Measurements from ENCODE around the gene SYNPO2L. TPM values are rescaled to one million over a fixed set of nuclear protein-coding genes. Genes with fewer than 3 reads are reported as not detected.

Gene SYNPO2L
- total and polyA plus RNA-seq, 2 donors (not counting 1 experiment from before 2014, with no cell fraction given) = under 0.01 to 0.27 TPM

- DNase-seq (ENCODE audit: low read depth in 2 of 2) = no peak
- Histone ChIP-seq H3K27ac (ENCODE audit: insufficient read depth, low read length) (no peak overlapping the region), H3K4me2 (ENCODE audit: extremely low read depth, insufficient read depth, low read length) (no peak overlapping the region), H4K20me1 (ENCODE audit: control insufficient read depth, extremely low read depth, insufficient read depth, low read length) (no peaks in the 10 kb centered on the region), H2AFZ (ENCODE audit: low read length) (no peak overlapping the region), H3K9ac (ENCODE audit: insufficient read depth, low read length) (no peak overlapping the region), H3K79me2 (ENCODE audit: control insufficient read depth, insufficient read depth, low read length) (no peaks in the 10 kb centered on the region), H3K4me3 (replicated peaks in 1 of 4; ENCODE audit: control extremely low read depth in 1 of 4, insufficient read depth in 1 of 4, low read depth in 3 of 4, low read length in 4 of 4) (no peak overlapping the region), H3K36me3 (ENCODE audit: control insufficient read depth, insufficient read depth, low read length) (no peaks in the 10 kb centered on the region), H3K9me3 (ENCODE audit: control insufficient read depth, insufficient read depth, low read depth, low read length) (no peaks in the 10 kb centered on the region), H3K4me1 (ENCODE audit: control insufficient read depth, extremely low read depth, insufficient read depth, low read length) (no peaks in the 10 kb centered on the region), H3K27me3 (ENCODE audit: control insufficient read depth, insufficient read depth, low read length) (no peaks in the 10 kb centered on the region)
- no peak for TF ChIP-seq EZH2 (IDR thresholded peaks at IDR 0.05; ENCODE audit: low read length, missing control alignments)
- TF ChIP-seq, protein P1, sequence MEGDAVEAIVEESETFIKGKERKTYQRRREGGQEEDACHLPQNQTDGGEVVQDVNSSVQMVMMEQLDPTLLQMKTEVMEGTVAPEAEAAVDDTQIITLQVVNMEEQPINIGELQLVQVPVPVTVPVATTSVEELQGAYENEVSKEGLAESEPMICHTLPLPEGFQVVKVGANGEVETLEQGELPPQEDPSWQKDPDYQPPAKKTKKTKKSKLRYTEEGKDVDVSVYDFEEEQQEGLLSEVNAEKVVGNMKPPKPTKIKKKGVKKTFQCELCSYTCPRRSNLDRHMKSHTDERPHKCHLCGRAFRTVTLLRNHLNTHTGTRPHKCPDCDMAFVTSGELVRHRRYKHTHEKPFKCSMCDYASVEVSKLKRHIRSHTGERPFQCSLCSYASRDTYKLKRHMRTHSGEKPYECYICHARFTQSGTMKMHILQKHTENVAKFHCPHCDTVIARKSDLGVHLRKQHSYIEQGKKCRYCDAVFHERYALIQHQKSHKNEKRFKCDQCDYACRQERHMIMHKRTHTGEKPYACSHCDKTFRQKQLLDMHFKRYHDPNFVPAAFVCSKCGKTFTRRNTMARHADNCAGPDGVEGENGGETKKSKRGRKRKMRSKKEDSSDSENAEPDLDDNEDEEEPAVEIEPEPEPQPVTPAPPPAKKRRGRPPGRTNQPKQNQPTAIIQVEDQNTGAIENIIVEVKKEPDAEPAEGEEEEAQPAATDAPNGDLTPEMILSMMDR (conservative IDR thresholded peaks at IDR 0.05 in 1 of 2, IDR thresholded peaks at IDR 0.05 in 1 of 2; ENCODE audit: low read depth in 1 of 2, low read length in 2 of 2) = no peak
Observed at GRCh38 chr10:73609116-73609515, 46.7 kb downstream of the SYNPO2L start.

DNA sequence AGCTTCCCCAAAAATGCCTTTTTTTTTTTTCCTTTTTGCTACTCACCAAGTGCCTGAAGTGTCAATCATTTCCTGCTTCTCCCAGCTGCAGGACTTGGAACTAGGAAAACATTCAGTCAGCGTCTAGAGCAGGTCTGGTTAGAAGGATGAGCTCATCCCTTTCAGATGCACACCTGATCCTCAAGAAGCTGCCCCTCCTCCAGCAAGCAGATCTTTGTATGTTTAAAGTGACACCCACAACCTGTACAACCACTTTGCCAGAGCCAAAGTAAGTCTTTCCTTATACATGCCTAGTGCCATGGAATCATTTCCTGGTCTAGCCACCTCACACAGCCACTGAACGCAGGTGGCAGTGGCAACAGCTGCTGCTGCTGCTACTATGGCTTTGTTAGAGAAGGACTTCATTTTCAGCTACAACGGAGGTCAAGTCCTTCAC lies 54.3 kb downstream of the SYNPO2L start:
- no peaks in the 10 kb centered on the region for H3K36me3 ChIP-seq (ENCODE audit: control insufficient read depth, insufficient read depth, low read length)
- no peak overlapping the region for H3K9ac ChIP-seq (ENCODE audit: insufficient read depth, low read length)
- no peaks in the 10 kb centered on the region for H3K79me2 ChIP-seq (ENCODE audit: control insufficient read depth, insufficient read depth, low read length)
- no peaks in the 10 kb centered on the region for H3K4me1 ChIP-seq (ENCODE audit: control insufficient read depth, extremely low read depth, insufficient read depth, low read length)
- no peak overlapping the region for H3K4me3 ChIP-seq (replicated peaks in 1 of 4; ENCODE audit: control extremely low read depth in 1 of 4, insufficient read depth in 1 of 4, low read depth in 3 of 4, low read length in 4 of 4)
- H3K4me2 ChIP-seq (ENCODE audit: extremely low read depth, insufficient read depth, low read length) = no peak overlapping the region
- H3K27me3 ChIP-seq (ENCODE audit: control insufficient read depth, insufficient read depth, low read length) = no peaks in the 10 kb centered on the region
- peak in 1 of 2 donors; percentile 72 for DNase-seq (ENCODE audit: low read depth in 2 of 2)
- no peak overlapping the region for H3K27ac ChIP-seq (ENCODE audit: insufficient read depth, low read length)
- no peaks in the 10 kb centered on the region for H4K20me1 ChIP-seq (ENCODE audit: control insufficient read depth, extremely low read depth, insufficient read depth, low read length)
- no peak overlapping the region for H2AFZ ChIP-seq (ENCODE audit: low read length)
- TF ChIP-seq, protein P1 (conservative IDR thresholded peaks at IDR 0.05 in 1 of 2, IDR thresholded peaks at IDR 0.05 in 1 of 2; ENCODE audit: low read depth in 1 of 2, low read length in 2 of 2) = no peak
- TF ChIP-seq EZH2 (IDR thresholded peaks at IDR 0.05; ENCODE audit: low read length, missing control alignments) = no peak
- no peaks in the 10 kb centered on the region for H3K9me3 ChIP-seq (ENCODE audit: control insufficient read depth, insufficient read depth, low read depth, low read length)

DNA sequence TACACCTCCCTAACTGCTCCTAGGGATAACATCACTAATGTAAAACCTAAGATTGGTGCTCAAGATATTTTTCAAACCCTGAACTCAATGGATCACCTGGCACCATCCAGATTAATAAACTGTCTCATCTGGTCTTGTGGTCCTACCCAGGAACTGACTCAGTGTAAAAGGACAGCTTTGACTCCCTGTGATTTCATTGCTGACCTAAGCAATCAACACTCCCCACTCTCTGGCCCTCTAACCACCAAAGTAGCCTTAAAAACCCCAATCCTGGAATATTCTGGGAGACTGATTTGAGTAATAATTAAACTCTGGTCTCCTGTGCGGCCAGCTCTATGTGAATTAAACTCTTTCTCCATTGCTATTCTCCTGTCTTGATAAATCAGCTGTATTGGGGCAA lies 58.5 kb downstream of the SYNPO2L start:
- Histone ChIP-seq H3K27ac (ENCODE audit: insufficient read depth, low read length) (no peak overlapping the region), H3K9me3 (ENCODE audit: control insufficient read depth, insufficient read depth, low read depth, low read length) (no peaks in the 10 kb centered on the region), H3K4me3 (replicated peaks in 1 of 4; ENCODE audit: control extremely low read depth in 1 of 4, insufficient read depth in 1 of 4, low read depth in 3 of 4, low read length in 4 of 4) (no peak overlapping the region), H3K79me2 (ENCODE audit: control insufficient read depth, insufficient read depth, low read length) (no peaks in the 10 kb centered on the region), H3K27me3 (ENCODE audit: control insufficient read depth, insufficient read depth, low read length) (no peaks in the 10 kb centered on the region), H3K4me1 (ENCODE audit: control insufficient read depth, extremely low read depth, insufficient read depth, low read length) (no peaks in the 10 kb centered on the region), H3K36me3 (ENCODE audit: control insufficient read depth, insufficient read depth, low read length) (no peaks in the 10 kb centered on the region), H3K9ac (ENCODE audit: insufficient read depth, low read length) (no peak overlapping the region), H3K4me2 (ENCODE audit: extremely low read depth, insufficient read depth, low read length) (no peak overlapping the region), H4K20me1 (ENCODE audit: control insufficient read depth, extremely low read depth, insufficient read depth, low read length) (no peaks in the 10 kb centered on the region), H2AFZ (ENCODE audit: low read length) (no peak overlapping the region)
- peak; percentile 5 to 75 for DNase-seq (ENCODE audit: low read depth in 2 of 2)
- no peak for TF ChIP-seq EZH2 (IDR thresholded peaks at IDR 0.05; ENCODE audit: low read length, missing control alignments)
- TF ChIP-seq, protein P1 (conservative IDR thresholded peaks at IDR 0.05 in 1 of 2, IDR thresholded peaks at IDR 0.05 in 1 of 2; ENCODE audit: low read depth in 1 of 2, low read length in 2 of 2) = no peak

Other genes with a start within 250 kb of the SYNPO2L start
- 85.5 and 132 TPM in 2 replicates for gene ANXA7, start 242.0 kb downstream of the SYNPO2L start, total RNA-seq
- 150 and 169 TPM in 2 replicates for gene ANXA7, start 242.0 kb downstream of the SYNPO2L start, polyA plus RNA-seq
- gene MSS51, start 222.5 kb downstream of the SYNPO2L start, total RNA-seq = 0.77 and 1.5 TPM in 2 replicates
- 0.43 and 0.78 TPM in 2 replicates for gene MSS51, start 222.5 kb downstream of the SYNPO2L start, polyA plus RNA-seq
- 21.3 and 27.1 TPM in 2 replicates for gene PPP3CB, start 160.0 kb downstream of the SYNPO2L start, total RNA-seq
- 34.1 and 38.8 TPM in 2 replicates for gene PPP3CB, start 160.0 kb downstream of the SYNPO2L start, polyA plus RNA-seq
- gene USP54, start 64.7 kb downstream of the SYNPO2L start, total RNA-seq = 6.4 and 9.9 TPM in 2 replicates
- 7.8 and 9.5 TPM in 2 replicates for gene USP54, start 64.7 kb downstream of the SYNPO2L start, polyA plus RNA-seq
- 0.17 and 0.51 TPM in 2 replicates for gene MYOZ1, start 14.6 kb downstream of the SYNPO2L start, total RNA-seq
- gene MYOZ1, start 14.6 kb downstream of the SYNPO2L start, polyA plus RNA-seq = 0.12 TPM in 1 of 2 replicates, not detected in the other
- gene AGAP5, start 42.1 kb upstream of the SYNPO2L start, total RNA-seq = 1.8 and 3.1 TPM in 2 replicates
- gene AGAP5, start 42.1 kb upstream of the SYNPO2L start, polyA plus RNA-seq = 1.8 and 1.9 TPM in 2 replicates
- 42.9 and 58.0 TPM in 2 replicates for gene SEC24C, start 88.3 kb upstream of the SYNPO2L start, total RNA-seq
- 60.4 and 63.4 TPM in 2 replicates for gene SEC24C, start 88.3 kb upstream of the SYNPO2L start, polyA plus RNA-seq
- 16.2 and 21.3 TPM in 2 replicates for gene CHCHD1, start 126.0 kb upstream of the SYNPO2L start, total RNA-seq
- 31.0 and 35.8 TPM in 2 replicates for gene CHCHD1, start 126.0 kb upstream of the SYNPO2L start, polyA plus RNA-seq
- gene ZSWIM8, start 129.6 kb upstream of the SYNPO2L start, total RNA-seq = 47.0 and 60.9 TPM in 2 replicates
- gene ZSWIM8, start 129.6 kb upstream of the SYNPO2L start, polyA plus RNA-seq = 37.9 and 53.3 TPM in 2 replicates
- gene NDST2, start 155.6 kb upstream of the SYNPO2L start, total RNA-seq = 10.5 and 12.6 TPM in 2 replicates
- gene NDST2, start 155.6 kb upstream of the SYNPO2L start, polyA plus RNA-seq = 15.2 and 17.9 TPM in 2 replicates
- 19.8 and 25.9 TPM in 2 replicates for gene CAMK2G, start 218.5 kb upstream of the SYNPO2L start, total RNA-seq
- 26.6 and 32.2 TPM in 2 replicates for gene CAMK2G, start 218.5 kb upstream of the SYNPO2L start, polyA plus RNA-seq

All from fibroblast of lung (primary cell).